Stimulated activated CD8-positive, alpha-beta memory T cell treated with anti-CD3 and anti-CD28 coated beads, Interleukin-12 subunit alpha, Interleukin-12 subunit beta, amount 100 ng/mL, for 24 hours (primary cell): ENCODE data around the gene GNAQ.
"Not testable (repeated sequence)": the region's sequence is repeated elsewhere in the genome, so short reads cannot be mapped to it uniquely, and the experiment has no call there.

Experiments used
- DNase-seq: peaks from one replicate; pipeline ENCODE4 v3.0.0-alpha.2; 2020; ENCODE audit errors: extremely low read depth

Gene GNAQ

DNA sequence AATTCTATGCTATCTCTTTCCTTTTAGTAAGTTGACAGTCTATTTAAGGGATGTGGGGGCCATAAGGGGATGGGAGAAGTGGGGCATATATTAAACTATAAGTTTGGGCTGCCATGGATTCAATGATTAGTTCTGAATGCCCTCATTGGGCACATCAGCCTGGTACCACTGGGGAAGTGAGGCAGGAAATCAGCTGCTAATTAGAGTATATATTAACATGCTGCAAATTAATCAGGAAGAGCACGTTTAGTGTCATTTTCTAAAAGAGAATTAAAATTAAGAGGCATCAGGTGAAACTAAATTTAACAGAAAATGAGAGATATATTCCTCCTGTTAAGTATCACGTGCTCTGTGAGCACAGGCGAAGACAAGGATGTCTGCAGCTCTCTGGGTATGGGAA lies 260.4 kb downstream of the GNAQ start:
- DNase-seq, result no peak

GRCh38 chr9:77770340-77770739 lies 261.3 kb downstream of the GNAQ start:
- no peak for DNase-seq

GRCh38 chr9:77769246-77769645 lies 262.4 kb downstream of the GNAQ start:
- no peak for DNase-seq

DNA sequence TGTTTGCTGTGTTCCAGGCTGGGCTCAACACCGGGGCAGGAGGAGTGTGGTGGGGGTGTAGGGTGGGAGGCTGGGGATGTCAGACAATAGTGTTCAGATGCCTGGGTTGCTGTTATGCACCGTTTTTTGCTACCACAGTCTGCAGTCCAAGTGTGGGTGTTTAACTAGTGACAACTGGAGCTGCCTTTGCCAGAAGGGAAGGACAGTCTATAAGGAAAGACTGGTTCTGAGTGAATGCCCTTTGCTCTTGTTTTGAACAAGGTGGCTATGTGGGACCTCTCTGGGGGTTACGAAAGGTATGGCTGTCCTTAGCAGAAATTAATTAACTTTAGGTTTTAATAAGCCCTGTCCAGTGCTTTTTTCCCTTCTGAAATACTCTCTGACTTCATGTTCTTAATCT lies 265.0 kb downstream of the GNAQ start:
- no peak for DNase-seq

- DNase-seq, result no peak
Measured at GRCh38 chr9:77765781-77766259, 265.8 kb downstream of the GNAQ start.

DNA sequence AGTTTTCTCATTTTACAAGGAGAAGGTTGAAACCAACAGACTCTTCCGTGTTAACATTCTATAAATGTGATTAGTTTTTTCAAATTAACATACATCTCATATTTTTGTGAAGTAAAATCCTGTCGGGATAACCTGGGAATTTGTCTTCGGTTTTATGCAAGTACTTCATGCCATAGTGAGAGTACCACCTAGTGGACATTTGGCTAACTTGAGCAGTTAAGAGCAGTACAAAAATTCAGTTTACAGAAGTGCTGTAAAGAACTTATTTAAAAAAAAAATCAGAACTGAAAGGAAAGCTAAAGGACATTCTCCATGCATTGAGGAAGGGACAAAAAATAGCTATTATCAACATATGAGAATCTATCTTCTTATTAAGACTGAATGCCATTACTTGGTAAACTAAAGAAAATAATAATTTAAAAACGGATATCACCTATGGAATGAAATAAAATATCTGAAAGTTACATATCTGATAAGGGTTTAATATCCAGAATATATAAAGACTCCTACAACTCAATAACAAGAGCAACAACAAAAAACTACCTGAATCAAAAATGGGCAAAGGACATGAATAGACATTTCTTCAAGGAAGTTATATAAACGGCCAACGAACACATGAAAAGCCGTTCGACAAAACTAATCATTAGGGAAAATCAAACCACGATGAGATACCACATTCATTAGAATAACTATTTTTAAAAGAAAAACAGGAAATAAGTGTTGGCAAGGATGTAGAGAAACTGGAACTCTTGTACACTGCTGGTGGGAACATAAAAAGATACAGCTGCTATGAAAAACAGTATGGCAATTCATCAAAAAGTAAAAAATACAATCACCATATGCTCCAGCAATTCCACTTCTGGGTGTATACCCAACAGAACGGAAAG lies 266.5 kb downstream of the GNAQ start:
- no peak for DNase-seq

GRCh38 chr9:77763566-77763965 lies 268.0 kb downstream of the GNAQ start:
- DNase-seq, result no peak

DNA sequence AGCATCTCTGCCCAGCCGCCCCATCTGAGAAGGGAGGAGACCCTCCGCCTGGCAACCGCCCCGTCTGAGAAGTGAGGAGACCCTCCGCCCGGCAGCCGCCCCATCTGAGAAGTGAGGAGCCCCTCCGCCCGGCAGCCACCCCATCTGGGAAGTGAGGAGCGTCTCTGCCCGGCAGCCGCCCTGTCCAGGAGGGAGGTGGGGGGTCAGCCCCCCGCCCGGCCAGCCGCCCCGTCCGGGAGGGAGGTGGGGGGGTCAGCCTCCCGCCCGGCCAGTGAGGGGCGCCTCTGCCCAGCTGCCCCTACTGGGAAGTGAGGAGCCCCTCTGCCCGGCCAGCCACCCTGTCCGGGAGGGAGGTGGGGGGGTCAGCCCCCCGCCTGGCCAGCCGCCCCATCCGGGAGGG lies 270.7 kb downstream of the GNAQ start:
- DNase-seq, result not testable (repeated sequence)

GRCh38 chr9:77759391-77759790 lies 272.2 kb downstream of the GNAQ start:
- DNase-seq, result no peak

DNA sequence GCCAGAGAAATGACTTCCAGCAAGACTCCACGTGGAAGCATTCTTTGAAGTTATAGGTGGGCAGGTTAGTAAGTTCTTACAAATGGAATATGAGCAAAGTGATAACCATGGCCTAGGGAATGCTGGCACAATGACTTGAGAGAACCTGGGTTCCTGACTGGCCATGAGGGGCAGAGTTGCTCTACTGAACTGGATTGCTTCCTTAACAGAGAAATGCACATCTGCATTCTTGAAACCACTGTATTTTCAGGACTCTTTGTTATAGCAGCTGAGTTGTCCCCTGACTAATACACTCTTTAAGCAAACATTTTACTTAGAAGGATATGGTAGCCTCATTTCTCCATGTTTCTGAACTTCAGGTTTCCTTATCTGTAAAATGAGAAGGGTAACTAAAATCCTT lies 275.2 kb downstream of the GNAQ start:
- DNase-seq, result no peak

- no peak for DNase-seq
Measured at GRCh38 chr9:77753180-77753579, 278.4 kb downstream of the GNAQ start.

- no peak for DNase-seq
Measured at GRCh38 chr9:77752554-77752953, 279.1 kb downstream of the GNAQ start.

GRCh38 chr9:77751341-77752091 lies 280.1 kb downstream of the GNAQ start:
- no peak for DNase-seq

DNA sequence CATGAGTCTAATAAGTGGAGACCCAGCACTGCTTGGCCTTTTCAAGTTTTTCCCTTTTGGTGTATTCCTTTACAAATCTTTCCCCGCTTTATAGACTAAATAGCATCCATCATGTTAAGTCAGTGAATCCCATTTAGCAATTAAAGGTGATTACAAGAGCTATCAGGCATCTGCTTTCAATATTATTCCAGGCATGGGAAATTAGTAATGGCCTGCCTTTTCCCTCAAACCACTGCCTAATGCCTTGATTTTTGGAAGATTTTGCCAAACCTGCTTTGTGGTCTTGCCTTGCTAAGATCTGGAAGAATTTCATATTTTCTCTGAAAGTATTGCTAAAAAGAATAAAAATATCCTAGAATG lies 280.6 kb downstream of the GNAQ start:
- no peak for DNase-seq

- DNase-seq, result no peak
Measured at GRCh38 chr9:77750284-77750683, 281.3 kb downstream of the GNAQ start.

DNA sequence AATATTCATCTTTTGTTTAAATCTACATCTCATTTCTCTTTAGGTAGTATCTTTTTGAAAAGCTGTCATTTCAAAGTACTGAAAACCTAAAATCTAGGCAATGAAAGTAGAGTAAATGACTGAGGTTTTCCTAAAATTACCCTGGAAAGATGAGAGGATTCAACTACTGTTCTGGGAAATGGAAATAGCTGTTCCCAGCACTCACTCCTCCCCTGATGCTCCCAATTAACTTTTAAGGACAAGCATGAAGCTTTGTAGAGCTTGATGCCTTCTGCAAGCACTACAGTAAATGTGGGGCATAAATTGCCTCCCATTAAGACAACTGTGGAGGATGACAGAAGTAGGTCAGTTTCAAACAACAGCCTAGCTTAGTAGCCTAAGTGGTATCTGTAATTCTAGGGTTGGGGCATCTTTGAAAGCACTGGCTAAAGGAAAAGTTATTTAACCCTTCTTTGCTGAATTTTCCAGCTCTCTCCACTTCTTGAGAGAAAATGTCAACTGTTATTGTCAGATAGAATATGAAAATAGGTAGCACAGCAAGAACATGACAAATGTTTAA lies 283.3 kb downstream of the GNAQ start:
- no peak for DNase-seq

DNA sequence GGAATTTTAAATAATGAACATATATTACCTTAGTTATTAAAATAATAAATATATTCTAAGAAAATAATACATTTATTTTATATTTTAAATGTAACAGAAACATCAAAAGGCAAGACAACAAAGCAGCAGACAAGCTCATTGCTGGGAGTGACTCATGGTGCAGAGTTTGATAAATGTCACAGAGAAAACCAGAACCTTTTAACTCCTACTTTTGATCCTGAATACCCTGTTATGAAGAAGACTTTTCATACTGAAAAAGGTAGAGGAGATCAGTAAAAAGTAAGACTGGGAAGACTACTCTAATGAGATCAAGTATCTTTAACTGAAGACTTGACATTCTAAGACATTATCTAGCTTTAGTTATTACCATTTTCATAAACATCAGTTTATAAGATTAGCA lies 284.4 kb downstream of the GNAQ start:
- DNase-seq, result no peak

DNA sequence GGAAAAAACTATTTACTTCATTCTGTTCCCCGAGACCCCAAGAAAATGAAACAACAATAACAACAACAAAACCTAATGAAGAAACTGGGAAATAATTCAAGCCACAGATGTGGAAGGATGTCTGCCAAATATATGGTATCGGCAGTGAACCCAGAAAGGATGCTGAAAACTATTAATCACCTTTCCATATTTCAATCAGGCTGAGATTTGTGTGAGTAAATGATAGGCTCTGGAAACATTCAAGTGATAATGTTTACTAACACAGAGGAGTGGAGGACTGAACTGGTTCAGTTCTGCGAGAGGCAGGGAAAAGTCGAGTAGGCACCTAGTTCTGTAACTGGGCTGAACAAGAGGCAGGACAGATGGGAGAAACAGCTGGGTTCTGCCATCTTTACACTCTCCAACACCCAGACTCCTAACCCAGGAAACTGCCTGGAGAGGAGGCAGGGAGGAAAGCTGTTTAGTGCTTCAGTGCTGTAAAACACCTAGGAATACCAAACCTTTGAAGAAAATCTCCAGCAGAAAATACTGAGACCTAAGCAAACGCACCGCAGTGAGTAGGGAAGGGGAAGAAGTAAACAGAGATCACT lies 286.7 kb downstream of the GNAQ start:
- no peak for DNase-seq

- DNase-seq, result no peak
Measured at GRCh38 chr9:77743386-77743785, 288.2 kb downstream of the GNAQ start.

DNA sequence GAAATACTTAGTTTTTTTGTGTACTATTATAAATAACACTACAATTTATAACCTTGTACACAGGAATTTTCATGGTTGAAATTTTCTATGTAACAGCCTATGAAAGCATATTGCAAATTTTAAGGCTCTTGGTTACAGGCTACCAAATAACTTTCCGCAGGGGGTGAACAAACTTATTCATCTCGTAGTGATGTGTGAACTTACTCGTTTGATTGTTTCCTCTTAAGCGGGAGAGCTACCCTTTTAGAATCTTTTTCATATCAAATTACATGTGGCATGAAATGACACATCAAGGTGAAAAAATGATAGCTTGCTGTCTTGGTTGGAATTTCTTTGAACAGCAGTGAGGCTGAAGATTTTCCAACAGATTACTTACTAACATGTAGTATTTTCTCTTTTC lies 292.7 kb downstream of the GNAQ start:
- DNase-seq, result no peak

GRCh38 chr9:77735494-77735893 lies 296.1 kb downstream of the GNAQ start:
- DNase-seq, result no peak

- DNase-seq, result no peak
Measured at GRCh38 chr9:77731930-77732329, 299.7 kb downstream of the GNAQ start.
